ENCODE data around the gene FOXRED1. TPM values are rescaled to one million over a fixed set of nuclear protein-coding genes. Genes with fewer than 3 reads are reported as not detected.

The FOXRED1 gene
- total RNA-seq, 2 donors from 2014 or later = 22.9 to 27.8 TPM

- Histone ChIP-seq H3K4me1 (ENCODE audit: control insufficient read depth in 1 of 2, low read depth in 2 of 2) (peaks cover 14 to 25% of the 10 kb centered on the region in 2 donors), H3K36me3 (no peaks in the 10 kb centered on the region), H3K27ac (peak overlapping the region in 1 of 2 donors; percentile 84), H3K9me3 (no peaks in the 10 kb centered on the region), H3K4me3 (no peak overlapping the region), H3K27me3 (replicated peaks; ENCODE audit: insufficient read depth) (no peaks in the 10 kb centered on the region)
- no peak for DNase-seq (ENCODE audit: low spot score)
- TF ChIP-seq, protein P1, sequence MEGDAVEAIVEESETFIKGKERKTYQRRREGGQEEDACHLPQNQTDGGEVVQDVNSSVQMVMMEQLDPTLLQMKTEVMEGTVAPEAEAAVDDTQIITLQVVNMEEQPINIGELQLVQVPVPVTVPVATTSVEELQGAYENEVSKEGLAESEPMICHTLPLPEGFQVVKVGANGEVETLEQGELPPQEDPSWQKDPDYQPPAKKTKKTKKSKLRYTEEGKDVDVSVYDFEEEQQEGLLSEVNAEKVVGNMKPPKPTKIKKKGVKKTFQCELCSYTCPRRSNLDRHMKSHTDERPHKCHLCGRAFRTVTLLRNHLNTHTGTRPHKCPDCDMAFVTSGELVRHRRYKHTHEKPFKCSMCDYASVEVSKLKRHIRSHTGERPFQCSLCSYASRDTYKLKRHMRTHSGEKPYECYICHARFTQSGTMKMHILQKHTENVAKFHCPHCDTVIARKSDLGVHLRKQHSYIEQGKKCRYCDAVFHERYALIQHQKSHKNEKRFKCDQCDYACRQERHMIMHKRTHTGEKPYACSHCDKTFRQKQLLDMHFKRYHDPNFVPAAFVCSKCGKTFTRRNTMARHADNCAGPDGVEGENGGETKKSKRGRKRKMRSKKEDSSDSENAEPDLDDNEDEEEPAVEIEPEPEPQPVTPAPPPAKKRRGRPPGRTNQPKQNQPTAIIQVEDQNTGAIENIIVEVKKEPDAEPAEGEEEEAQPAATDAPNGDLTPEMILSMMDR (IDR thresholded peaks at IDR 0.05) = no peak
- no peak for ATAC-seq (ENCODE audit: insufficient number of reproducible peaks, low FRiP score, low read depth)
These were observed 12.3 kb downstream of the FOXRED1 start for GRCh38 chr11:126281245-126281644.

DNA sequence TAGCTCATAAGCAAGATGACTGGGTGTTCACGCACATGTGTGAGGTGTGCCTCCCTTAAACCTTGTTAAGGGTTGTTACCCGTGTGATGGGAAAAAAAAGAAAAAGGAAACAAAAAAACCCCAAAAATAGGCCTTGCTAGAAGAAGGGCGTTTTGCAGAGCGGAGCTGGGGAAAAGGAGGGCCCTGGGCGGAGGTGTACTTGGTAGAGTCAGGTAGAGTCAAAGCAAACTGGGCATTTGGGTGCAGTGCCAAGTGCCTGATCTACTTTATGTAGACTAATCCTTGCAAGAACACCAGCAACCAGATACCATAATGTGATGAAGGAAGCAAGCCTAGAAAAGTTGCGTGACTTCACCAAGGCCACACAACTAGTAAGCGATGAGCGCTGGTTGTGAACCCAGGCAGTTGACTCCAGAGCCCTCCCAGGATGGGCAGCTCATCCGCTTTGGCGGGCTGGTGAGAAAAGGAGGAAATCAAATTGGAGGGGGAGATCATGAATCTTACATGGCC, 12.8 kb downstream of the FOXRED1 start:
- H3K27ac ChIP-seq = peak overlapping the region; percentile 78 to 84
- peak overlapping the region; percentile 80 for H3K4me3 ChIP-seq

GRCh38 chr11:126282361-126282735, 13.4 kb downstream of the FOXRED1 start:
- H3K36me3 ChIP-seq = peaks cover under 1% of the 10 kb centered on the region
- peaks cover 14 to 25% of the 10 kb centered on the region in 2 donors for H3K4me1 ChIP-seq (ENCODE audit: control insufficient read depth in 1 of 2, low read depth in 2 of 2)
- H3K27me3 ChIP-seq (replicated peaks; ENCODE audit: insufficient read depth) = no peaks in the 10 kb centered on the region
- H3K9me3 ChIP-seq = no peaks in the 10 kb centered on the region
- peak overlapping the region; percentile 78 to 84 for H3K27ac ChIP-seq
- ATAC-seq (ENCODE audit: insufficient number of reproducible peaks, low FRiP score, low read depth) = no peak
- H3K4me3 ChIP-seq = peak overlapping the region; percentile 80
- DNase-seq (ENCODE audit: low spot score) = no peak
- TF ChIP-seq, protein P1 (IDR thresholded peaks at IDR 0.05) = no peak

More for the DNA sequence above, 12.8 kb downstream of the FOXRED1 start:
- TF ChIP-seq, protein P1 (IDR thresholded peaks at IDR 0.05) = no peak
- ATAC-seq (ENCODE audit: insufficient number of reproducible peaks, low FRiP score, low read depth) (no peak), DNase-seq (ENCODE audit: low spot score) (no peak)
- peaks cover 14 to 25% of the 10 kb centered on the region in 2 donors for H3K4me1 ChIP-seq (ENCODE audit: control insufficient read depth in 1 of 2, low read depth in 2 of 2)
- no peaks in the 10 kb centered on the region for H3K9me3 ChIP-seq
- H3K27me3 ChIP-seq (replicated peaks; ENCODE audit: insufficient read depth) = no peaks in the 10 kb centered on the region
- no peaks in the 10 kb centered on the region for H3K36me3 ChIP-seq

DNA sequence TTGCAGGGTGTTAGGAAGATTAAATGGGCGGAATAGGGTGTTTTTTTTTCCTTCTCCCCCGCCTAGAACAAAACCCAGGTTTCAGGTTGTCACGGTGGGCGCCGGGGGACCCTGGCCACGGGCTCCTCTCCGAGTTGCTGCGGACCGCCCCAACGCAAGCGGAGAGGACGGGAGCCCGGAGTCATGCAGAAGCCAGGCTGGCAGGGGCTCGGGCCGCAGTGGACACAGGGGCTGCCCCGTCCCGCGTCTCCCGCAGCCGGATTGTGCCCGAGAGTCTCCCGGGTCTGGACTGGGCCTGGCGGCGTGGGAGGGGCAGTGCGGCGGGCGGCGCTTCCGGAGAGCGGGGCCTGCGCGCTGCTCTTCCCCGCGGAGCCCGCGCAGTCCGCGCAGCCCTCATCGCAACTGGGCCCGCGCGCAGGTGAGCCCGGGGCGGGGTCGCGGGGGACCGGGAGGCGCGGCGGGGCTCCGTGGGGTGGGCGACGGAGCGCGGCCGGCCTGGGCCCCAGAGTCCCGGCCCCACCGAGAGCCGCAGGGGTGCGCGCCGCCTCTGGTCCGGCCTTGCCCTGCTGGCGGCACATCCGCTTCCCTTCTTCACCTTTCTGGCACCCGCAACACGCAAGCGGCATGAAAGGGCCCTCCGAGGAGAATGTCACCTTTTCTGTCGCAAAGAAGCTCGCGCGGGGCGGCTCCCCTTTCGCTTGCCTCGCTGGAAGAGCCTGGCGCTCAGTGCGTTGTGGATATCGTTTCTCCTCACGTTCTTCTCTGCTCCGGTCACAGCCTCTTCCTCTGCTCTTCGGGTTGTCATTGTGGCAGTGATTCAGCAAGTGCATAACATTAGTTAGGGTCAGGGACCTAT, 14.0 kb downstream of the FOXRED1 start, which contains the start of gene TIRAP:
TSS of gene TIRAP (plus strand) at position 358 of the 856 bp plus-strand sequence. CDS start 7,802 bp downstream, outside the sequence.
- TF ChIP-seq, protein P1 (IDR thresholded peaks at IDR 0.05) = peak; percentile 36
- DNase-seq (ENCODE audit: low spot score) (no peak), ATAC-seq (ENCODE audit: insufficient number of reproducible peaks, low FRiP score, low read depth) (peak; percentile 45)
- peak within 1 kb of the TSS; percentile 80 for H3K4me3 ChIP-seq
- H3K27me3 ChIP-seq (replicated peaks; ENCODE audit: insufficient read depth) = no peaks in the 10 kb centered on the region
- peaks cover 14 to 25% of the 10 kb centered on the region in 2 donors for H3K4me1 ChIP-seq (ENCODE audit: control insufficient read depth in 1 of 2, low read depth in 2 of 2)
- H3K27ac ChIP-seq = peak within 1 kb of the TSS; percentile 78 to 84
- peaks cover 6% of the 10 kb centered on the region for H3K36me3 ChIP-seq
- H3K9me3 ChIP-seq = no peaks in the 10 kb centered on the region

GRCh38 chr11:126284829-126285228, 15.9 kb downstream of the FOXRED1 start:
- H3K27ac ChIP-seq = no peak overlapping the region
- DNase-seq (ENCODE audit: low spot score) (peak; percentile 61), ATAC-seq (ENCODE audit: insufficient number of reproducible peaks, low FRiP score, low read depth) (no peak)
- peaks cover 14 to 25% of the 10 kb centered on the region in 2 donors for H3K4me1 ChIP-seq (ENCODE audit: control insufficient read depth in 1 of 2, low read depth in 2 of 2)
- TF ChIP-seq, protein P1 (IDR thresholded peaks at IDR 0.05) = no peak
- peaks cover 9% of the 10 kb centered on the region for H3K36me3 ChIP-seq
- H3K4me3 ChIP-seq = no peak overlapping the region
- no peaks in the 10 kb centered on the region for H3K9me3 ChIP-seq
- no peaks in the 10 kb centered on the region for H3K27me3 ChIP-seq (replicated peaks; ENCODE audit: insufficient read depth)
